Measurements from ENCODE around the gene SEC24D.

The SEC24D gene

DNA sequence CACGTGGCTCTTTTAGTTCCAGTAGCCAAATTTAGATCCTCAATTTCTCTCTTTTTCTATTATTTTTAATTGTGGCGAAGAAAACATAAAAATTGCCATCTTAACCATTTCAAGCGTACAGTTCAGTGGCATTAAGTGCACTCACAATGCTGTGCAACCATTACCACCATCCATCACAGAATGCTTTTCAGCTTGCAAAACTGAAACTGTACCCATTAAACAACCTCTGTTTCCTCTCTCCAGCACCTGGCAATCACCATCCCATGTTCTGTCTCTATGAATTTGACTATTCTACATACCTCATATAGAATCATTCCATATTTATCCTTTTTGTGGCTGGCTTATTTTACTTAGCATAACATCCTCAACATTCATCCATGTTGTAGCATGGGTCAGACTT lies 75.8 kb downstream of the SEC24D start:
- Histone ChIP-seq H3K36me3 (replicated peaks) (peaks cover 56% of the 10 kb centered on the region), H3K27me3 (replicated peaks) (no peaks in the 10 kb centered on the region), H3K4me3 (ENCODE audit: low read depth, low read length) (no peak overlapping the region), H3K27ac (no peak overlapping the region)
- no peak for DNase-seq
- TF ChIP-seq CTCF (IDR thresholded peaks at IDR 0.05; ENCODE audit: low read depth, low read length, missing control alignments) = no peak
- in situ Hi-C loops (cut with HindIII; ENCODE audit: low pct_ligation_motif_present, low sequenced_read_pairs) = loop anchor here (25.0 kb wide), 1 partner anchor 202 kb away; no protein-coding TSS in a partner anchor

GRCh38 chr4:118759481-118759880 lies 76.4 kb downstream of the SEC24D start:
- H3K27ac ChIP-seq = no peak overlapping the region
- in situ Hi-C loops (cut with HindIII; ENCODE audit: low pct_ligation_motif_present, low sequenced_read_pairs) = loop anchor here (25.0 kb wide), 1 partner anchor 203 kb away; no protein-coding TSS in a partner anchor
- peaks cover 53% of the 10 kb centered on the region for H3K36me3 ChIP-seq (replicated peaks)

DNA sequence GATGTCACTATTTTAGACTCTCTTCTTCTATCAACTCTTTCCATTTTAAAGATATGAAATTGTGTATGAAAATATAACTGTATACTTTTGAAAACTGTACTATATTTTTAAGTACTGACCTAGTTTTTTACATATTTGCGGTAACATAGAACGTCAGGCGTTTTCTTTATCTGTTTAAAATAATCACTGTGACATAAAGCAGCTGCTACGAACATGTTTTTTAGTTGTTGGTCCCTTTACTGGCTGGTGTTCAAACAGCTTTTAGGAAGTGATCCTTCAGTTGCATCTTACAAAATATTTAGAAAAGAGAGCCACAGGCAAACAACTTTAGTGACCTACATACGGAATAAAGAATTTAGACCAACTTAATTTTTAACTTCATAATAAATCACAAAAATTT lies 77.6 kb downstream of the SEC24D start:
- in situ Hi-C loops (cut with HindIII; ENCODE audit: low pct_ligation_motif_present, low sequenced_read_pairs) = loop anchor here (25.0 kb wide), 1 partner anchor 204 kb away; no protein-coding TSS in a partner anchor
- Histone ChIP-seq H3K36me3 (replicated peaks) (peaks cover 47% of the 10 kb centered on the region), H3K27ac (peak overlapping the region; percentile 43), H3K4me3 (ENCODE audit: low read depth, low read length) (no peak overlapping the region), H3K27me3 (replicated peaks) (no peaks in the 10 kb centered on the region)
- no peak for DNase-seq
- no peak for TF ChIP-seq CTCF (IDR thresholded peaks at IDR 0.05; ENCODE audit: low read depth, low read length, missing control alignments)

More at GRCh38 chr4:118759481-118759880, 76.4 kb downstream of the SEC24D start:
- no peak for TF ChIP-seq CTCF (IDR thresholded peaks at IDR 0.05; ENCODE audit: low read depth, low read length, missing control alignments)
- no peak for DNase-seq
- Histone ChIP-seq H3K4me3 (ENCODE audit: low read depth, low read length) (no peak overlapping the region), H3K27me3 (replicated peaks) (no peaks in the 10 kb centered on the region)

GRCh38 chr4:118757761-118758251 lies 78.1 kb downstream of the SEC24D start:
- no peak for DNase-seq
- Histone ChIP-seq H3K4me3 (ENCODE audit: low read depth, low read length) (no peak overlapping the region), H3K27ac (peak overlapping the region; percentile 43), H3K27me3 (replicated peaks) (no peaks in the 10 kb centered on the region), H3K36me3 (replicated peaks) (peaks cover 43% of the 10 kb centered on the region)
- in situ Hi-C loops (cut with HindIII; ENCODE audit: low pct_ligation_motif_present, low sequenced_read_pairs) = loop anchor here (25.0 kb wide), 1 partner anchor 204 kb away; no protein-coding TSS in a partner anchor
- no peak for TF ChIP-seq CTCF (IDR thresholded peaks at IDR 0.05; ENCODE audit: low read depth, low read length, missing control alignments)

GRCh38 chr4:118756958-118757357 lies 79.0 kb downstream of the SEC24D start:
- Histone ChIP-seq H3K36me3 (replicated peaks) (peaks cover 44% of the 10 kb centered on the region), H3K27me3 (replicated peaks) (no peaks in the 10 kb centered on the region), H3K27ac (no peak overlapping the region), H3K4me3 (ENCODE audit: low read depth, low read length) (no peak overlapping the region)
- no peak for TF ChIP-seq CTCF (IDR thresholded peaks at IDR 0.05; ENCODE audit: low read depth, low read length, missing control alignments)
- DNase-seq = no peak
- in situ Hi-C loops (cut with HindIII; ENCODE audit: low pct_ligation_motif_present, low sequenced_read_pairs) = loop anchor here (25.0 kb wide), 1 partner anchor 205 kb away; no protein-coding TSS in a partner anchor

- no peak for TF ChIP-seq CTCF (IDR thresholded peaks at IDR 0.05; ENCODE audit: low read depth, low read length, missing control alignments)
- in situ Hi-C loops (cut with HindIII; ENCODE audit: low pct_ligation_motif_present, low sequenced_read_pairs) = loop anchor here (25.0 kb wide), 1 partner anchor 206 kb away; no protein-coding TSS in a partner anchor
- DNase-seq = no peak
- Histone ChIP-seq H3K27me3 (replicated peaks) (no peaks in the 10 kb centered on the region), H3K36me3 (replicated peaks) (peaks cover 46% of the 10 kb centered on the region), H3K27ac (no peak overlapping the region), H3K4me3 (ENCODE audit: low read depth, low read length) (no peak overlapping the region)
Observed at GRCh38 chr4:118756429-118756828, 79.5 kb downstream of the SEC24D start.

Measured in brain microvascular endothelial cell (primary cell).